Osteoblast (primary cell): ENCODE measurements around the gene KRTDAP. TPM values are rescaled to one million over a fixed set of nuclear protein-coding genes. Genes with fewer than 3 reads are reported as not detected.

Source experiments
- DNase-seq: peaks from one replicate; pipeline ENCODE4 v3.0.0; 2011; ENCODE audit warnings: low spot score, mixed read lengths; ENCODE audit not compliant: insufficient read length; ENCODE audit errors: missing footprints
- H2AFZ ChIP-seq: 2 replicates; pipeline ENCODE4 v1.6.0; 2011; ENCODE audit warnings: mild to moderate bottlenecking, low read length
- H3K27ac ChIP-seq: 2 replicates; pipeline ENCODE4 v1.5.1; 2011; ENCODE audit warnings: mild to moderate bottlenecking, low read depth, low read length, moderate library complexity
- H3K27me3 ChIP-seq: 2 replicates; pipeline ENCODE4 v1.6.0; 2012; ENCODE audit warnings: mild to moderate bottlenecking, control low read depth, inconsistent platforms, low read length, moderate library complexity; ENCODE audit not compliant: insufficient read depth
- H3K36me3 ChIP-seq: 2 replicates; pipeline ENCODE4 v1.5.1; 2011; ENCODE audit warnings: mild to moderate bottlenecking, low read length, control low read depth, moderate library complexity; ENCODE audit not compliant: insufficient read depth
- H3K4me1 ChIP-seq: 2 replicates; pipeline ENCODE4 v1.5.1; 2011; ENCODE audit warnings: mild to moderate bottlenecking, low read length, control low read depth, moderate library complexity; ENCODE audit not compliant: insufficient read depth
- H3K4me2 ChIP-seq: 2 replicates; pipeline ENCODE4 v1.6.0; 2011; ENCODE audit warnings: mild to moderate bottlenecking, low read length; ENCODE audit not compliant: insufficient read depth
- H3K4me3 ChIP-seq: fragments of 200-600 bp; sonication (generic); 3 replicates; pipeline ENCODE4 v1.5.1; 2012; ENCODE audit warnings: mild to moderate bottlenecking, low read length, inconsistent platforms; ENCODE audit not compliant: insufficient read depth
- H3K79me2 ChIP-seq: 2 replicates; pipeline ENCODE4 v1.6.0; 2012; ENCODE audit warnings: mild to moderate bottlenecking, low read length, control low read depth, inconsistent platforms; ENCODE audit not compliant: insufficient read depth
- H3K9me3 ChIP-seq: 2 replicates; pipeline ENCODE4 v1.5.1; 2011; ENCODE audit warnings: low read depth, low read length, control low read depth
- H4K20me1 ChIP-seq: 2 replicates; pipeline ENCODE4 v1.6.0; 2012; ENCODE audit warnings: mild to moderate bottlenecking, low read length, control low read depth; ENCODE audit not compliant: insufficient read depth
- total RNA-seq: library from RNA; depleted of rRNA; stranded (reverse); fragments of >200 nt; gene quantifications from 2 replicates; pipeline ENCODE4 v1.2.3, GENCODE V29; 2012
- TF ChIP-seq, protein P1 (sequence below): IDR thresholded peaks from 2 replicates; pipeline ENCODE4 v1.5.1; 2011; ENCODE audit warnings: mild to moderate bottlenecking, low read depth, low read length, moderate library complexity; ENCODE audit errors: extremely low read depth

KRTDAP gene
- total RNA-seq, 1 donor, result not detected

GRCh38 chr19:35439921-35440320, 50.3 kb downstream of the KRTDAP start:
- Histone ChIP-seq H2AFZ (no peak overlapping the region), H3K79me2 (no peaks in the 10 kb centered on the region), H3K4me2 (no peak overlapping the region), H3K27ac (no peak overlapping the region), H4K20me1 (no peaks in the 10 kb centered on the region), H3K9me3 (no peaks in the 10 kb centered on the region), H3K36me3 (no peaks in the 10 kb centered on the region), H3K4me1 (peaks cover 7% of the 10 kb centered on the region), H3K27me3 (peaks cover 20% of the 10 kb centered on the region), H3K4me3 (no peak overlapping the region)
- TF ChIP-seq, protein P1, sequence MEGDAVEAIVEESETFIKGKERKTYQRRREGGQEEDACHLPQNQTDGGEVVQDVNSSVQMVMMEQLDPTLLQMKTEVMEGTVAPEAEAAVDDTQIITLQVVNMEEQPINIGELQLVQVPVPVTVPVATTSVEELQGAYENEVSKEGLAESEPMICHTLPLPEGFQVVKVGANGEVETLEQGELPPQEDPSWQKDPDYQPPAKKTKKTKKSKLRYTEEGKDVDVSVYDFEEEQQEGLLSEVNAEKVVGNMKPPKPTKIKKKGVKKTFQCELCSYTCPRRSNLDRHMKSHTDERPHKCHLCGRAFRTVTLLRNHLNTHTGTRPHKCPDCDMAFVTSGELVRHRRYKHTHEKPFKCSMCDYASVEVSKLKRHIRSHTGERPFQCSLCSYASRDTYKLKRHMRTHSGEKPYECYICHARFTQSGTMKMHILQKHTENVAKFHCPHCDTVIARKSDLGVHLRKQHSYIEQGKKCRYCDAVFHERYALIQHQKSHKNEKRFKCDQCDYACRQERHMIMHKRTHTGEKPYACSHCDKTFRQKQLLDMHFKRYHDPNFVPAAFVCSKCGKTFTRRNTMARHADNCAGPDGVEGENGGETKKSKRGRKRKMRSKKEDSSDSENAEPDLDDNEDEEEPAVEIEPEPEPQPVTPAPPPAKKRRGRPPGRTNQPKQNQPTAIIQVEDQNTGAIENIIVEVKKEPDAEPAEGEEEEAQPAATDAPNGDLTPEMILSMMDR, result no peak
- DNase-seq, result no peak

DNA sequence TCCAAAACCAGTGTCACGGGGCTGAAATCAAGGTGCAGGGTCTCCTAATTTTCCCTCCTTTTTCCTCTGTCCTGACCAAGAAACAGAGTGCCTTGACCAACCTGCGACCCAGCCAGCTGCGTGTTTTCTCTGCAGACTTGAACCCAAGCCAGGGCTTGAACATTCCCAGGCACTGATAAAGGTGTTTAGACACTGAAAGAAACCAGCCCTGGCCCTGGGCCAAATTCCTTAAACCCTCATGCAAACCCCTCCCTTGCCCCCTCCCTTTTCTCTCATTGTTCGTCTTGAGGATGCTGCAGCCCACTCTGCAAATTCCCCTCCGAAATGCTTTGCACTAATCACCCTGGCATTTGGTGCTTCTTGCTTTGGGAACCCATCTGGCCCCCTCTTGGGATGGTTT, 51.7 kb downstream of the KRTDAP start:
- no peak overlapping the region for H3K4me3 ChIP-seq
- TF ChIP-seq, protein P1, result no peak
- no peak for DNase-seq

DNA sequence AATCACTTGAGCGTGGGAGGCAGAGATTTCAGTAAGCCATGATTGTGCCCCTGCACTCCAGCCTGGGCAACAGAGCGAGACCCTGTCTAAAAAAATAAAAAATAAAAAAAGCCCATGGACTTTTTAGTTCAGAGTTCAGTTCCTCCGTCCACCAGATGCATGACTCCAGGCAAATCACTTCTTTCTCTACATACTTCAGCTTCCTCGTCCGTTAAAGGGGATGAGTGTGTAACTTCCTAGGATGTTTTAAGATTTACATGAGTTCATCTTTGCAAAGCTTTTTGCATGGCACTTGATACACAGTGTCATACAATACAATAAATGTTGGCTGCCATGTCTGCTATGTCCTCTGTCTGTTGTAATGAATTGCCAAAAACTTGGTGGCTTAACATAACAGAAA, 52.2 kb downstream of the KRTDAP start:
- H3K79me2 ChIP-seq, result no peaks in the 10 kb centered on the region
- TF ChIP-seq, protein P1, result no peak

More for the DNA sequence above, 51.7 kb downstream of the KRTDAP start:
- Histone ChIP-seq H3K27me3 (peaks cover 24% of the 10 kb centered on the region), H3K27ac (no peak overlapping the region), H3K4me1 (peaks cover 7% of the 10 kb centered on the region), H3K79me2 (no peaks in the 10 kb centered on the region), H2AFZ (no peak overlapping the region), H3K36me3 (no peaks in the 10 kb centered on the region), H3K9me3 (no peaks in the 10 kb centered on the region), H4K20me1 (no peaks in the 10 kb centered on the region), H3K4me2 (no peak overlapping the region)

DNA sequence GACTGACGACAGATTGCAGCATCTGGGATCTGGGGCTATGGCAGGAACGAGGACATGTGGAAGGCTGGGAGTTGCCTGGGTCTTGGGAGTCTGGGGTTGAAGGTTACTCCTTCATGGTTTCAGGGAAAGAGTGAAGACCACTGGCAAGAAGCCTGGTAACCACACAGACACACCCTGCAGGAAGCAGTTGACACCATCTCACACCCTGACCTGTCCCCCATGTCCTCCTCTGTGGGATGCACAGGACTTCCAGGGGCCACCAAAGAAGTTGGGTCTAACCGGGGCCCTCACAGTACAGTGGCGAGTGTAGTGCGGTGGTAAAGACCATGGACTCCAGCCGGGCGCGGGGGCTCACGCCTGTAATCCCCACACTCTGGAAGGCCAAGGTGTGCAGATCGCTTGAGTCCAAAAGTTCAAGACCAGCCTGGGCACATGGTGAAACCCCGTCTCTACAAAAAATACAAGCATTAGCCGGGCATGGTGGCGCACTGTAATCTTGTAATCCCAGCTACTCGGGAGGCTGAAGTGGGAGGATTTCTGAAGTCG, 52.8 kb downstream of the KRTDAP start:
- TF ChIP-seq, protein P1, result no peak
- Histone ChIP-seq H3K4me1 (peaks cover 7% of the 10 kb centered on the region), H3K27me3 (peaks cover 24% of the 10 kb centered on the region), H3K4me3 (no peak overlapping the region), H3K9me3 (no peaks in the 10 kb centered on the region), H3K27ac (no peak overlapping the region), H3K4me2 (no peak overlapping the region), H3K36me3 (no peaks in the 10 kb centered on the region), H3K79me2 (no peaks in the 10 kb centered on the region), H4K20me1 (no peaks in the 10 kb centered on the region), H2AFZ (no peak overlapping the region)
- no peak for DNase-seq

More for the DNA sequence above, 52.2 kb downstream of the KRTDAP start:
- Histone ChIP-seq H3K4me1 (peaks cover 7% of the 10 kb centered on the region), H2AFZ (no peak overlapping the region), H3K4me2 (no peak overlapping the region), H3K4me3 (no peak overlapping the region), H3K36me3 (no peaks in the 10 kb centered on the region), H3K27me3 (peaks cover 24% of the 10 kb centered on the region), H4K20me1 (no peaks in the 10 kb centered on the region), H3K9me3 (no peaks in the 10 kb centered on the region), H3K27ac (no peak overlapping the region)
- no peak for DNase-seq

Other genes starting within 250 kb of the KRTDAP start
- gene LSR, start 241.5 kb downstream of the KRTDAP start, total RNA-seq, result 0.29 and 0.36 TPM in 2 replicates
- 66.2 and 74.0 TPM in 2 replicates for gene USF2, start 221.5 kb downstream of the KRTDAP start, total RNA-seq
- gene HAMP, start 207.9 kb downstream of the KRTDAP start, total RNA-seq, result not detected in 2 replicates
- gene MAG, start 198.3 kb downstream of the KRTDAP start, total RNA-seq, result not detected in 2 replicates
- under 0.01 TPM in 1 of 2 replicates, not detected in the other for gene CD22, start 161.3 kb downstream of the KRTDAP start, total RNA-seq
- not detected in 2 replicates for gene FFAR1, start 142.6 kb downstream of the KRTDAP start, total RNA-seq
- not detected in 2 replicates for gene FFAR3, start 132.0 kb downstream of the KRTDAP start, total RNA-seq
- gene GPR42, start 119.4 kb downstream of the KRTDAP start, total RNA-seq, result not detected in 2 replicates
- gene FFAR2, start 42.2 kb downstream of the KRTDAP start, total RNA-seq, result not detected in 2 replicates
- gene DMKN, start 23.2 kb upstream of the KRTDAP start, total RNA-seq, result 24.2 and 30.9 TPM in 2 replicates
- gene SBSN, start 37.8 kb upstream of the KRTDAP start, total RNA-seq, result 4.7 and 12.1 TPM in 2 replicates
- not detected in 2 replicates for gene GAPDHS, start 43.0 kb upstream of the KRTDAP start, total RNA-seq
- 93.1 and 98.8 TPM in 2 replicates for gene TMEM147, start 55.2 kb upstream of the KRTDAP start, total RNA-seq
- gene ATP4A, start 73.2 kb upstream of the KRTDAP start, total RNA-seq, result not detected in 2 replicates
- not detected in 2 replicates for gene PMIS2, start 95.7 kb upstream of the KRTDAP start, total RNA-seq
- gene HAUS5, start 122.3 kb upstream of the KRTDAP start, total RNA-seq, result 3.2 and 4.7 TPM in 2 replicates
- gene RBM42, start 138.6 kb upstream of the KRTDAP start, total RNA-seq, result 36.2 and 45.2 TPM in 2 replicates
- gene ETV2, start 151.3 kb upstream of the KRTDAP start, total RNA-seq, result 0.29 and 0.36 TPM in 2 replicates
- gene COX6B1, start 157.9 kb upstream of the KRTDAP start, total RNA-seq, result 123 and 185 TPM in 2 replicates
- not detected in 2 replicates for gene UPK1A, start 176.1 kb upstream of the KRTDAP start, total RNA-seq
- gene ZBTB32, start 214.1 kb upstream of the KRTDAP start, total RNA-seq, result not detected in 2 replicates
- 6.5 and 6.8 TPM in 2 replicates for gene KMT2B, start 227.5 kb upstream of the KRTDAP start, total RNA-seq